Measurements from ENCODE around the gene SMARCAD1.
"Not testable (repeated sequence)": the region's sequence is repeated elsewhere in the genome, so short reads cannot be mapped to it uniquely, and the experiment has no call there.

Gene SMARCAD1

DNA sequence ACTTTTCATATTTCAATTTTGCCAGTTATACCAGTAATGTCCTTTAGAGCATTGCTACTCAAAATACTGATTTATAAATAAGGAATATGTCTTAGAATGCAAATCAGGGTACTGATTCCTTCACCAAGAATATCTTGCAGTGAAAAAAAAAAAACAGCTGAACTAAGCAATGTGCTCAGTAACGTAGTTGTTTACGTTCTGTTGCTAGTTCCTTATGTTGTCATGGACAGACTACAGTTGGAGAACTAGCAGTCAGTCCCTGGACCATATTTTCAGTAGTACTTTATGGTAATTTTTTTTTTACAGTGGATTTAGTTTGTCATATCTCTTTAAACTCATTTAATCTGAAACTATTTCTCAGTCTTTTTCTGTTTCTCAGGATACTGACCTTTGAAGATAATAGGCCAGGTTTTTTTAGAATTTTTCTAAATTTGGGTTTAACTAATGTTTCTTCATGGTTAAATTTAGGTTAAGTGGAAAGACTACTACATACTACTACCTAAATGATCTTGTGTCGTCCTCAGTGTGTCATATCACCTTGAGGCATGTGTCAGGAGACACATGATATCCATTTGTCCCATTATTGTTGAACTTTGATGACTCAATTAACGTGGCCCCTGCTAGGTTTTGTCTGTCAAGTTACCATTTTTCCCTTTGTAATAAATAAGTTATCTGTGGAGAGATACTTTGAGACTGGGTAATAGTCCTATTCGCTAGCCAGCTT is 21.0 kb downstream of the SMARCAD1 start:
- DNase-seq (ENCODE audit: low spot score), result no peak

DNA sequence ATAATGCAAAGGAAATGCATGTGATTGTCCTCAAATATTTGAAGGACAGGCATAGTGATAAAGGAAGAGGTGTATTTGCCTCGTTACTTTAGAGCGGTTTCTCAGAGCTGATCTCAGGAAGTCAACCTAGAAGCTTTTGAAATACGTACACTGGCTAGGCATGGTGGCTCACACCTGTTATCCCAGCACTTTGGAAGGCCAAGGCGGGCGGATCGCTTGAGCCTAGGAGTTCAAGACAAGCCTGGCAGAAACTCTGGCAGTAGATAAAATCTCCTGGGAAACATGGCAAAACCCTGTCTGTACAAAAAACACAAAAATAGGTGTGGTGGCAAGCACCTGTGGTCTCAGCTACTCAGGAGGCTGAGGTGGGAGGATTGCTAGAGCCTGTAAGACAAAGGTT is 24.9 kb downstream of the SMARCAD1 start:
- no peak for DNase-seq (ENCODE audit: low spot score)

DNA sequence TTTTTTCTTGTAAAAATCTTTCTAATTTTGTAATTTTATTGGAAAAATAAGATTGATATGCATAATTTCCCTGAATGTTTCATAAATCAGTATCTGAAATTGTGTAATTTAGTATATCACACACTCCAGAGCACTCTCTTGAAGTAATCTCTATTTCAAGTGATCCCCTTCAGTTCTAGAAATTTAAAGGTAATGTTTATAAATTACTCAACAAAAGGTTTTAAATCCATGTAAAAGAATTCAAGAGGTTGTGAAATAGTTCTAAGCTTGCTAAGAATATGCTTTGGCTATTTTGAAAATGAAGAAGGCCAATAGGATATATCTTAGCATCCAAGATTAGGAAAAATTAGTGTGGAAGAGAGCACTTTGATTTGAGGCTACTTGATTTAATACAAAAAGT is 28.2 kb downstream of the SMARCAD1 start:
- no peak for DNase-seq (ENCODE audit: low spot score)

DNA sequence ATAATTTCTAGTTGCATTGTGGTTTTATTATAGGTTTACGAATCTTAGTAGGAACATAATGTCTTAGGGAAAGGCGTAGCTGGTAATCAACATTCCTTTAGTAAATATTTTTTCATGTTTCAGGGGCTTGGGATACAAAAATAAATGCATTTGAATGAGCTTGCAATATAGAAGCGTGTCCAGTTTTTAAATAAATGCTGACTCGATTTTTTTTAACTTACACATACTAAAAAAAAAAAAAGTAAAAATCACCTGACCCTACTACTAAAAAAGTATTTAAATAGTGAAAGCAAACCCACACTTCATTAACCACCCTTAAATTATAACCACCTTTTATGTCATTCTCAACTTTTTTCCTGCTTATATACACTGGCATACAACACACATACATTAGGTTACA is 29.6 kb downstream of the SMARCAD1 start:
- no peak for DNase-seq (ENCODE audit: low spot score)

DNA sequence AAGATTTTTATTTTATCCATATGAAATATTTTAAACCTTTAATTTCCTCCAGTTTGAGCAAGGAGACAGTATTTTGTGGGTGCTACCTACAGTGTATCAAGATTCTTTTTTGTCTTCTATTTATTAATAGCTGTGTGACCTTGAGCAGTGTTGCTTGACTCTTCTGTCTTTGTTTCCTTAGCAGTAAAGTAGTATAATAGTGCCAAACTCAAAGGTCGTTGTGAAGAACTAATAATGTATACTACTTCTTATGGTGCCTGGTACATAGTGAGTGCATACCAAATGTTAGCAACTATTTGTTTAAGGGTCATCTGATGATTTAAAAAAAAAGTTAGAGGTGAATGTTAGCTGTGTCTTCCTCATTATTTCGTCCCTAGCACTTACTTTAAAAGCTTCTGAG is 30.5 kb downstream of the SMARCAD1 start:
- no peak for DNase-seq (ENCODE audit: low spot score)

DNA sequence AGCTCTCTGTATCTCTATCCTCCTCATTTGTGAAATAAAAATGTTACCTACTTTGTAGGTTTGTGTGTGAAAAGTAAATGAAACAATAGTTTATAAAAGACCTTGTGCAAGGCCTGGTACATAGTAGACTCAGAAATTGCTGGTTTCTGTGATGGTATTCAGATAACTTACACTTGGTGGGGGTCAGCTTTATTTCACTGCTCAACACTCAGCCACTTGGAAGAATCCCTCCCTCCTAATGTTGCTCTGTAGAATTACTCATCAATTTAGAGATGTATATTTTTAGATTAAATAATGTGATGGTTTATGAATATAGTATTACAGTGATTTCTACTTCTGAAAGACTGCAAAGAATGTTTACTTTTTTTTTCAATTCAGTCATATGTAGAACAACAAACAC is 32.7 kb downstream of the SMARCAD1 start:
- no peak for DNase-seq (ENCODE audit: low spot score)

DNA sequence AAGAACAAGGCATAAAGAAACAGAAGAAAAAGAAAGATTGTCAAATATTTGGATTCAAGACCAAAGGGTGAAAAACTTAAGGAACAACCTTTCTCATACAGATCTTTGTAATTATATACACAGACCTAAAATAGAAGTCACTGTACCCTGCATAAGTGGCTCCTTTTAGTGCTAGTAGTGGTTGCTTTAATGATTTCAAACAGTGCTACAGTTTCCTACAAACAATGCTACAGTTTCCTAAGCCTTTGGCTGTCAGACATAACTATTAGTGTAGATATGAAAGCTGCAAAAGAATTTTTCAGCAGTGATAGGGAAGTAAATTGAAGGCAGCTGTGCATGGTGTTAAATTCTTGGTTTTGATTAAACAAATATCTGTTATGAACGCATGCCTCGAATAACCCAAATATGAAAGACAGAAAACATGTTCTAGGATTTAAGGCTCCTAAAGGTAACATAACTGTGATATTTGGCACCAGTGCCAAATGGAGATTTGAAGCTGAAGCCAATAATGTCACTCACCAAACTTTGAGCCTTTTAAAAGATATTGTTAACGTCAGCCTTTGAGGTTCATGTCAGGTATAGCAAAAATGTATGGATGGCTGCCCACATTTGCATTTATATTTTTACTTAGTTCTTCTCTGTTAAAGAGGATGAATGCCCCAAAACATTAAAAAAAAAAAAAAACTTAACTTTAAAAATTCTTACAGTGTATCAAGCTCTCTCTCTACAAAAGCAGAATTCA is 36.6 kb downstream of the SMARCAD1 start:
- DNase-seq (ENCODE audit: low spot score), result no peak

DNA sequence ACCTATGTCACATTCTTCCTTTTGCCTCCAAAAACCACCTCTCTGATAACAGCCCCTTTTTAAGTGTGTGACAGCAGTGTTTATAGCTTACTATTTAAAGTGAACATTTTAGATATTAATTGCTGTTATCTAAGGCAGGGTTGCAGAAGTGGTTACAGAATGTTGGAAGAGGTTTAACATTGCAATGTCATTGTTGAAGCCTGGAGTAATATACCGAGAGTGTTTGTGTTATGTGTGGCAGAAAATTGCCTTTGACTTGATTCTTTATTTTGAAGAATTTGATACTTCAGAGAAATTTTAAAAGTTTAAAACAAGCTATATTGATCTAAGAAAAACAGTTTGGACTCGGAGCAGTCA is 37.1 kb downstream of the SMARCAD1 start:
- DNase-seq (ENCODE audit: low spot score), result no peak

DNA sequence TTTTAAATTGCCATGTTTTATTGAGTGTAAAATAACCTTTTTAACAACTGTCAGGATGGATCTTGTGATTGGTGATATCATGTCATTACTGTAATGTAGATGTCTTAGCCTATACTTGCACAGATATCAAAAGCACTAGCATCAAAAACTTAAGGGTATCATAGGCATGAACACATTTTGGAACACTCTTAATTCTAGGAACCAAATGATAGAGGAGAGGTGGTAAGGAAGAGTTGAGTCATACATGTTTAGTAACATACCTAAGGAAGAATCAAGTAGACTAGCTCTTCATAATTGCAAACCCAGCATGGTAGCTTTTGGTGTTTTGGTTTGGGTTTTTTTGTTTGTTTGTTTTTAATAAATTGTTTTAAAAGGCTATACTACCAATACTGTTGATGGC is 43.4 kb downstream of the SMARCAD1 start:
- no peak for DNase-seq (ENCODE audit: low spot score)

DNA sequence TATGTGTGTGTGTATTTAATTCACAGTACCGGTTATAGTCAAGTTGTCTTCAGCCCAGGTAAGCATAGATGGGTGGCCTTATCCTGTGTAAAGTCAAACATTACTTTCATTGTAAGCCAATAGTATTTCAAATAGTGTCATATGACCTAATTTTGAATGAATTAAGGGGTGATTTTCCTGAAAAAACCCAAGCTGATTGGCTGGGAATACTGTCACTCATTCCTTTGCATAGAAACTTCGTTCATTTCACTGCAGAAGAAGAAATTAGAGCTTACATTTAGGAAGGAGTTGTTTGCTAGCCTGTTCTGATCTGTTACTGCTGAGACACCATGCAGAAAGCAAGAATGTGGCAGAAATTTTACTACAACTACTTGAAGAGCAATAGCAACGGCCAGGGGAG is 45.4 kb downstream of the SMARCAD1 start:
- no peak for DNase-seq (ENCODE audit: low spot score)

DNA sequence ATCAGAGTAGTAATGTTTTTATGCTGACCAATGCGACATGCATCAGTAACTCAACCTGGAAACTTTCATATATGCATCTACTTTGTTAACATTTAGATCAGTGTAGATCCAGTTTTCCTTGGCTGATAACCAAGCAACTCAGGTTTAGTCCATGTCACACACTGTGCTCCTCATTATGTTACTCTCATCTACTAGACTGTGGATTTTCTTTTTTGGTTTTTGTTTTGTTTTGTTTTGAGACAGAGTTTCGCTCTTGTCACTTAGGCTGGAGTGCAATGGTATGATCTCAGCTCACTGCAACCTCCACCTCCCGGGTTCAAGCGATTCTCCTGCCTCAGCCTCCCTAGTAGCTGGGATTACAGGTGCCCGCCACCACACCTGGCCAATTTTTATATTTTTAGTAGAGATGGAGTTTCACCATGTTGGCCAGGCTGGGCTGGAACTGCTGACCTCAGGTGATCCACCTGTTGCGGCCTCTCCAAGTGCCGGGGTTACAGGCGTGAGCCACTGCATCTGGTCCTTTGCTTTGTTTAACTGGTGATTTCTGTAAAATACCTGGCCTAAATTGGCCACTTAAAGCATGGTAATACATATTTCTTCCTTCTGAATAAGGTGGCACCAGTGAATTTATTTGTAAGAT is 48.6 kb downstream of the SMARCAD1 start:
- no peak for DNase-seq (ENCODE audit: low spot score)

DNA sequence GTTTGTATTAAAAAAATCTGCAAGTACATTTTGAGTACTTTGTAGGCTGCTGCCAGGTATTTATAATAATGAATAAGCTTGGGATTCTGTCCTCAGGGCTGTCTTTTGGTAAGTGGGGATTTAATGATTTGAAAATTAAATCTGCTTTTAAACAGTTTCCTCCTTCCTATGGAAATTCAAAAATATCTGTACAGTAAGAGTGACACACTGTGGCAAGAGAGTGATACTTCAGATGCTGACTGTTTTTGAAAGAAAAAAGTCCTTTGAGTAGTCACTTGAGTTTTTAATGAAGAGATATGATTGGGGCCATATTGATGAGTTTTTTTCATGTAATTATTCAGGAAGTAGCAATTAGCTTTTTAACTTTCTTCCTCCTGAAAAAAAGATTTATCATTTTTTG is 49.2 kb downstream of the SMARCAD1 start:
- no peak for DNase-seq (ENCODE audit: low spot score)

DNA sequence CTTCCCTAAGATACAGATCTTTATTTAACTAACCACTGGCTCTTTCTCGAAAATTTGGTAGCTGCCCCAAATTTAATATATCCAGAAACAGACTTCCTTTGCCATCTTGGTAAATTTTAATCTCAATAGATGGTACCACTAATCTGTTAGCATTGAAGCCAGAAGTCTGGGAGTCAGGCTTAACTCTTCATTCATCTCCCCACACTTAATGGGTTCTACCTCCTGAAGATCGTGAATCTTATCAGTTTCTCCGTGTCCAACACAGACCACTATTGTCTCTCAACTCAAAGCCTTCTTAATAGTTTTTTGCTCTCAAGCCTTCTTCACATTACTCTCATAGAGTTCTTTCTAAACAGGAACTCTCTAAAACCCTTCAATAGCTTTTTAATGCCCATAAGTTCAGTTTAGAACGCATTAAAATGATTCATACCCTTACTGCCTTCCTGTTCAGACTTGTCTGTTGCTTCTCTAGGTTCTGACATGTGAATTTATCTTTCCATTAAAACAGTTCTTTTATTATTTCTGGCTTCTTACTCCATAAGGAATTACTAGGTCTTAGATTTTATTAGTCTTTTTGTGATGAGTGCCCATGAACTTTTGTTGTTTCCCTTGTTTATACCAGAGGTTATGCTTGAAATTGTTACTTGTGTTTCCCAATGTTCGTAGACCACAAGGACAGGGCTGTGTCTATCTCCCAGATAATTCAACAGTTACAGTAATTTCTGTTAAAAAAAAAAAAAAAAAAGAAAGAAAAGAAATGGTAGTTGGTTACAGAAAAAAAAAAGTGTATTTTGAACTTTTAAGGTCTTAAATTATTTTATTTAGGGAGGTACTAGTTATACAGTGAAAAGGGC is 54.7 kb downstream of the SMARCAD1 start:
- DNase-seq (ENCODE audit: low spot score), result no peak

DNA sequence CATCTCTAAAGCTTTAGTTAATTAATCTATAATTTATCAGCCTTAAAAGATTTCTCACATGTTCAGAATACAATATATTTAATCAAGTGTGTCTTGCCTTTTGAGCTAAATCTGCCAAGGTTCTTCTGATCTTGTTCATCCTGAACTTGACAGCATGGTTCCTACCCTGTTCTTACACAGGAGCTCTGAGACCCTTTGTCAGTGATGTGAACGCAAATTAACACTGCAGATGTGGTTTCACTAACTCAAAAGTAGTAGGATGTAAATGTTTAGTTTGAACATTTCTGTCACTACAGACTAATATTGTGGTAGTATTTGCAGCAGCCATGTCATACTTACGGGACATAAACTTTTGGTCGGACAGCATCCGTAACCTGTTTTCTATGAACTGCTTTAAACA is 59.4 kb downstream of the SMARCAD1 start:
- no peak for DNase-seq (ENCODE audit: low spot score)

DNA sequence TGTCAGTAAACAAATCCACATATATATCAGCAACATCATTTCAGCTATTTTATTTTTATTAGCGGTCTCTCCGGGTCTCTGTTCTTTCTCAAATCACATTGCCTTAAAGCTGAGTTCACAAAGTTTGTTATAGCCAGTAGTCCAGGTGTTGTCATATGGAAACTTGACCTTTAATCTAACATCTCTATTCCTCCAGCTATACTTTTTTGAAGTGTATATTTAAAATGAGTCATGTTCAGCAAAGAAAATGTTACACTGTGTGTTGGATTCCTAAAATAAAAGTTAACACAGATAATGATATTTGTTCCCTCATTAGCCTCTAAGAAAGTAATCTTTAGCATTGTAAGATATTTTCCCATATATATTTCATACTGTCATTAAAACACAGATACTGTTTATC is 63.6 kb downstream of the SMARCAD1 start:
- DNase-seq (ENCODE audit: low spot score), result no peak

DNA sequence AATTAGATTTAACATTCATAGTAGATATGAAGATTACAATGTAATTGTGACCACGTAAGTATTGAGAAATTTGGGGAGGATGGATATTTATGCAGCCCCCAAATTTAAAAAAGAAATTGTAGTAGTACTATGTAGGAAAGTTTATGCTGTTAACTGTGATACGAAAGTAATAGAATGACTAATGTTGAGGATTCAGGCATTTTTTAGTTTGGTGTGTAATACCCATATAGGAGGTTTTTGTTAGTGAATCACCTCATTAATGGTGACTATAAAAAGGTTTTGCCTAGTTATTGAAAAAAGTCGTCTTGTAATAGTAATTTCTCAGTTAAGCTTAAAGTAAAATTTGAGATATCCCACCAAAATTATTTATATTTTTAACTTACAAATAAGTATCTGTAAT is 67.2 kb downstream of the SMARCAD1 start:
- peak; percentile 37 for DNase-seq (ENCODE audit: low spot score)

DNA sequence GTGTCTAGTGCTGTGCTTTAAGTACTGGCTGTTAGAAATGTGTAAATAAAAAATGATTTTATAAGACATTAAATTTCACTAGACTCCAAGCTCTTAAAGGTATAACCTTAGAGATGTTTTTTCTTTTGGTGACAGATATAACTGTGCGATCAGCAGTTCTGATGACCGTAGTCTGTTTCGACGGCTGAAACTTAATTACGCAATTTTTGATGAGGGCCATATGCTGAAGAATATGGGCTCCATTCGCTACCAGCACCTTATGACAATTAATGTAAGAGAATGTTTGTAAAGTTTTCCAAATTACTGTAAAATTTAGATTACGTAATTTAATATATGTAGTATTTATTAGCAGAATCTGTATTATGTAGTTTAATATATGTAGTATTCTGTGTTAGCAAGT is 68.5 kb downstream of the SMARCAD1 start:
- no peak for DNase-seq (ENCODE audit: low spot score)

DNA sequence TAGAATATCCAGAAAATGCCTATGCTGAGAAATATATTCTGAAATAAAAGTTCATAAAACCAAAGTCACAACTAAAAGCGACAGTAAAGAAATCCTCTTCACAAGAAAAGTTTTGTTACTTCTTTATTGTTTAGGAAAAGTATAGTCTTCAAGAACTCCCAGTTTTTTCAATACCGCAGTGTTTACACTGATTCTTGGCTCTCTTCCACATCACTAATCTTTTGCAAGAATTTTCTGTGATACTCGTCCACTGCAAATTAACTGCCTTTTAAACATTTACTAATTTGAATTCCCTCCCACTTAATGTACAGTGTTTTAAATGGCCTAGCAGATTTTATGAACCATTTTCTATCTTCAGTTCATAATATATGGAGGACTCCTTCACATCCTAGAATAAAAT is 69.9 kb downstream of the SMARCAD1 start:
- DNase-seq (ENCODE audit: low spot score), result no peak

DNA sequence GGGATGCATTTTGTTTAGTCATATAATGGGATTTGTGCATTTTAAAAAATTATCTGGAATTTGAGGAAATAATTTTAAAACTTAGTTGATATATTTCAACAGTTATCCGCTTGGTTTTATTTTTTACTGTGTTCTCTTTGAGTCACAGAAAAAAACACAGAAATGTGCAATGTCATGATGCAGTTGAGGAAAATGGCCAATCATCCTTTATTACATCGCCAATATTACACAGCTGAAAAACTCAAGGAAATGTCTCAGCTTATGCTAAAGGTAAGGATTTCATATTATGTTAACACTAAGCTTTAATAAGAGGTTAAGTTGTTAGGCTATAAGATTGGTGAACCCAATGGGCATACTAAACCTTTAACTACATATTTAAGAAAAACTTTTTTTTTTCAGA is 71.1 kb downstream of the SMARCAD1 start:
- no peak for DNase-seq (ENCODE audit: low spot score)

DNA sequence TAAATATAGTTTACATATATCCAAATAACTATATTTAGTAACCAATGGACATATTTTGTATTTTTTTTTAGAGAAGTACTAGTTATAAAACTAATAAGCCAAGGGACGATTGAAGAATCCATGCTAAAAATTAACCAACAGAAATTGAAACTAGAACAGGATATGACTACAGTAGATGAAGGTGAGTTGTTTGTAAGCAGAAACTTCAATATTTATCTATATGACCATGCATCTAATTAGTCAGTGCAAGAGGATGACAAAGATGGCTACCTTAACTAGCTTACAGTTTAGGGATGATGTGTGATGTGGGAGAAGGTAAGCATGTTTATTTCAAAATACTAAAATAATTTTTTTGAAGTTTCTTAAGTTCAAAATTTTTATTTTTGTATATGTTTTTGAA is 77.2 kb downstream of the SMARCAD1 start:
- no peak for DNase-seq (ENCODE audit: low spot score)

DNA sequence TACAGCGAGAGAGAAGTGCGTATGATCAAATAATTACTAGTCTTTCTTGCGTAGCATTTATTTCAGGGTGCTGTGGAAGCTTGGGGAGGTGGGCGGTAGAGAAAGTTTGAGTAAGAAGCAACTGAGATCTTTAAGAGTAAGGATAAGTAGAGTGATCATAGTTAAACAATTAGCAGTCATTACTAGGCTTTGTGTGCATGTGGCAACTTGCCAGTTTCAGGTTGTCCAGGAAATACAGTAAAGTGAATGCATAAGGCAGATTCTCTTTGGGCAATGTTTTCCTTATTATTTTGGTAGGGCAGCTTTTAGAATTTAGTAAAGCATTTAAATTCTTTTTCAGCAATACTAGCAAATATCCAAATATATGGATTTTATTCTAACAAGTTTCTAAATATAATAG is 78.0 kb downstream of the SMARCAD1 start:
- no peak for DNase-seq (ENCODE audit: low spot score)

DNA sequence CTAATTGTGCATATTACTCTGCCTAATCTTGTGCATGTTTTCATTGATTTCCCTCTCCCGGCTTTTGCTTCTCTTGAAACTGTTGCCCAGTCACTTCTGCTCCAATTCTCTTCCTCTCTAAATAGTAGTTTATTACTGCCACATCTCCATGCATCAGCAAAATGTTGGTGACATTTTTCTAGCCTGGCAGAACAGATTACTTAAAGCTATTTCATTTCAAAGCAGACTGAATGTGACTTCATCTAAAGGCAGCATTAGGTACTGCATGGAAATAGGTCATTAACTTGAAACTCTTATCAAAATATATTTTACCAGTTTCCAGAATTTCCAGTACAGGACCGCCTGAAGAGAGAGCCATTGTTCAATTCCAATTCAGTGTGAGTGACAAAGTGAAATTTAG is 82.6 kb downstream of the SMARCAD1 start:
- DNase-seq (ENCODE audit: low spot score), result no peak

DNA sequence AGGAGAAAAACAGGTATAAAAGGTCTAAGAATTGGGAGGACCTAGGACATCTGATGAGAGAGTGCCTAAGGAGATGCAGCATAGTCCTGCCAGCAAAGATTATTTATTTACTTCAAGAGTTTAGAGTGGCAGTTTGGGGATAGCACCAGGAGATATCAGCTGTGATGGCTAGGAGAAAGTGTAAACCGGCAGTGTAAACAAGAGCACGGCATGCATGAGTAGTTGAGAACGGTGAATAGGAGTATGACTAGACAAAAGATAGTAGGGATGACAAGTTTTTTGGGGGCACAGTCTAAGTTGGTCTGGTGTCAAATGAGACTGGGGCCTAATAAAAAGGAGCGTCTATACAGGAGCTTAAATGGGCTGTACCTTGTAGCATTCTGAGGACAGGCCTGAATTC is 86.3 kb downstream of the SMARCAD1 start:
- DNase-seq (ENCODE audit: low spot score), result not testable (repeated sequence)

All from AG20443 (cell line).